Measurements from ENCODE around the gene SMR3A.

Gene SMR3A

DNA sequence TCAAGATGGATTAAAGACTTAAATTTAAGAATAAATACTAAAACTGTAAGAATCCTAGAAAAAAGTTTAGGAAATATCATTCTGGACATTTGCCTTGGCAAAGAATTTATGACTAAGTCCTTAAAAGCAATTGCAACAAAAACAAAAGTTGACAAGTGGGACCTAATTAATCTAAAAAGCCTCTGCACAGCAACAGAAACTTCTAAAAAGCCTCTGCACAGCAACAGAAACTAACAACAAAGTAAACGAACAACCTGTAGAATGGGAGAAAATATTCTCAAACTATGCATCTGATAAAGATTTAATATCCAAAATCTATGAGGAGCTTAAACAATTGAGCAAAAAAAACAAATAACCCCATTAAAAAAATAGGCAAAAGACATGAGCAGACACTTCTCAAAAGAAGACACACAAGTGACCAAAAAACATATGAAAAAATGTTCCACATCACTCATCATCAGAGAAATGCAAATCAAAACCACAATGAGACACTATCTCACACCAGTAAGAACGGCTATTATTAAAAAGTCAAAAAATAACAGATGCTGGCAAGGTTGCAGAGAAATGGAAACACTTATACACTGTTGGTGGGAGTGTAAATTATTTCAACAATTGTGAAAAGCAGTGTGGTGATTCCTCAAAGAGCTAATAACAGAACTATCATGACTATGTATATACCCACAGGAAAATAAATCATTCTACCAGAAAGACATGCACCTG lies 31.7 kb downstream of the SMR3A start:
- DNase-seq (no peak), ATAC-seq (no peak)
- Mint-ChIP-seq H3K4me1 (no peaks in the 10 kb centered on the region), H3K27me3 (peaks cover 7% of the 10 kb centered on the region), H3K4me3 (no peak overlapping the region), H3K27ac (peak overlapping the region in 1 of 2 donors; percentile 75), H3K9me3 (peaks cover 0 to 1% of the 10 kb centered on the region in 2 donors)

DNA sequence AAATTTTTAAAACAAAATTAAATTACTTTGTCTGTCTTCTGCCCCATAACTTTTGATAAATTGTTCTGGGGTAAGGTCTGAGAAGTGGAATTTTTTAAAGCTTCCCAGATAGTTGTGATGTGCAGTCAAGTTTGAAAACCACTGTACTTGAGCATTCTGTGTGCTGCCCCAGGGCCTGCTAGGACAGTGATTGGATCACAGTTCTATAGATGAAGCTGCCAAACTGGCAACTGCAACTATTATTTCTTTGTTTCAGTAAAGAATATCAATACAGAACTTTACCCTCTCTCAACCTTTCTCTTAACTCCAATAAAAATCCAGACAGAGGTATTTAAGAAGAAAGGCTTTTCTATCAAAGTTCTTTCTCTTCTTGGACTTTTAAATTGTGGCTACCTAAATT lies 37.0 kb downstream of the SMR3A start, which contains the start of gene OPRPN:
OPRPN (plus strand) TSS at position 361 of the 400 bp plus-strand sequence. CDS start 1,346 bp downstream, outside the sequence.
- Mint-ChIP-seq H3K4me1 (no peaks in the 10 kb centered on the region), H3K27me3 (no peaks in the 10 kb centered on the region), H3K4me3 (no peak within 1 kb of the TSS), H3K27ac (no peak within 1 kb of the TSS), H3K9me3 (no peaks in the 10 kb centered on the region)
- ATAC-seq (no peak), DNase-seq (no peak)

DNA sequence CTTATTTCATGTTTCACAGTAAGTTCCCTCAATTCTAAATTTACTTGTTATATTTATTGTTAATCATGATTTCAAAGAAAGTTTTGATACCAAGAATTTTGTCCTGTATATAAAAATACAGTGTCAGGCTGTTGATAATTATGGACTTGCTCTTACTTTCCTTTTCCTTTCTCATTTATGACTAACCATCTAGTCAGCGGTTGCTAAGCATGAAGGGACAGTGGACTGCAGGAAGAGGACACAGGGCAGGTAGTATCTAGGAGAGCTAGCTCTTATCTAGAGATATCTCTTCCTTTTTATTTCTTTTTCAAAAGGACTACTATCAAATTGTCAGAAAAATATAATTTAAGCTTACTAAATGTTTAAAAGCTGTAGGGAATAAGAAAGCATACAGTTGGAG lies 38.8 kb downstream of the SMR3A start:
- Mint-ChIP-seq H3K4me1 (no peaks in the 10 kb centered on the region), H3K9me3 (no peaks in the 10 kb centered on the region), H3K27me3 (no peaks in the 10 kb centered on the region), H3K27ac (no peak overlapping the region), H3K4me3 (no peak overlapping the region)
- ATAC-seq = no peak
- DNase-seq = no peak

DNA sequence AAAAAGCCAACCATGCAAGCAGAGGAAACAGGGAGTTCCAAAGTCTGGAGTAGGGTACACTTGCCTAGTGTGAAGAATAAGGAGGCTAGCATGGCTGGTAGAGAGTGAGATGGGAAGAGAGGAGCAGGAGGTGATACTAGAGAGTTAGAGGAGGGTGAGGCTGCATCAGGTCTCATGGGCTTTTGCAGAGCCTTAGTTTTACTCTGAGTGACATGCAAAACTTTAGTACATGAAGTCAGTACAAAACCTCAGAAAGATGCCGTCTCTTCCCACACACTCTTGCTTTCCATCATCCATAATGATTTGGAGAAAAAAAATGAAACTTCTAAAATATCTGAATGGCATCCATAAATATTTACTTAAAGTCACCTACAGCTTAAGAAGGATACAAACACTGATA lies 42.2 kb downstream of the SMR3A start:
- H3K27ac Mint-ChIP-seq = no peak overlapping the region
- no peak overlapping the region for H3K4me3 Mint-ChIP-seq
- no peaks in the 10 kb centered on the region for H3K9me3 Mint-ChIP-seq
- ATAC-seq = no peak
- no peaks in the 10 kb centered on the region for H3K4me1 Mint-ChIP-seq
- H3K27me3 Mint-ChIP-seq = no peaks in the 10 kb centered on the region
- DNase-seq = no peak

DNA sequence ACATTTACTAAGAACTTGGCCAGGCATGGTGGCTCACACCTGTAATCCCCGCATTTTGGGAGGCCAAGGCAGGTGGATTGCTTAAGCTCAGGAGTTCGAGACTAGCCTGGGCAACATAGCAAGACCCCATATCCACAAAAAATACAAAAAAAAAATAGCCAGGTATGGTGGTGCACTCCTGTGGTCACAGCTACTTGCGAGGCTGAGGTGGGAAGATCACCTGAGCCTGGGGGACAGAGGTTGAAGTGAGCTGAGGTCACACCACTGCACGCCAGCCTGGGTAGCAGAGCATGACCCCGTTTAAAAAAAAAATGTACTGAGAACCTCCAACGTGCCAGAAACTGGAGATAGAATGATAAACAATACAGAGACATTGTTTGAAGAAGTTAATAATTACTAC lies 45.2 kb downstream of the SMR3A start:
- DNase-seq (no peak), ATAC-seq (no peak)
- H3K27me3 Mint-ChIP-seq = no peaks in the 10 kb centered on the region
- H3K4me3 Mint-ChIP-seq = no peak overlapping the region
- H3K27ac Mint-ChIP-seq = no peak overlapping the region
- H3K9me3 Mint-ChIP-seq = peaks cover 0 to 7% of the 10 kb centered on the region in 2 donors
- H3K4me1 Mint-ChIP-seq = no peaks in the 10 kb centered on the region

Data from stimulated activated naive CD8-positive, alpha-beta T cell treated with anti-CD3 and anti-CD28 coated beads, Interleukin-15, amount 100 ng/mL, for 72 hours (primary cell).